IMR-90 (cell line): ENCODE data around the gene EVI5. TPM values are rescaled to one million over a fixed set of nuclear protein-coding genes. Genes with fewer than 3 reads are reported as not detected.

Experiments used
- ATAC-seq: fragments of 200-7000 bp; cut with Tn5 transposase; 2 replicates; pipeline ENCODE4 v1.9.1; 2020; ENCODE audit warnings: low read depth, mild to moderate bottlenecking, moderate library complexity
- BruUV-seq: library from RNA; stranded (reverse); fragments of 400-500 nt; replicated peaks from 2 replicates; lab custom pipeline; 2021; lab: Mats Ljungman, UMichigan
- CTCF ChIA-PET: fragments of 300-600 bp; formaldehyde crosslinking; extraction: SDS; loops from one replicate; lab custom pipeline; 2021; ENCODE audit warnings: antibody characterized with exemption; lab: Yijun Ruan, JAX
- POLR2A ChIA-PET: fragments of 300-600 bp; sonication (Branson Sonifier 250); formaldehyde crosslinking; loops from one replicate; lab custom pipeline; 2022; ENCODE audit warnings: antibody characterized with exemption; ENCODE audit not compliant: unreplicated experiment; lab: Charles Lee
- DNase-seq: peaks from one replicate; pipeline ENCODE4 v3.0.0; 2013
- H2AFZ ChIP-seq: replicated peaks from 2 replicates; pipeline ENCODE3; 2013; ENCODE audit warnings: low read length, mild to moderate bottlenecking; ENCODE audit not compliant: poor library complexity
- H2AK5ac ChIP-seq: 2 replicates; pipeline ENCODE4 v1.6.1; 2013; ENCODE audit warnings: low read depth, low read length, inconsistent platforms
- H2AK9ac ChIP-seq: replicated peaks from 2 replicates; pipeline ENCODE3; 2013; ENCODE audit warnings: mild to moderate bottlenecking, low read depth, low read length, moderate library complexity; ENCODE audit not compliant: poor library complexity
- H2BK120ac ChIP-seq: 2 replicates; pipeline ENCODE4 v1.6.1; 2013; ENCODE audit warnings: low read depth, low read length, inconsistent platforms
- H2BK15ac ChIP-seq: 3 replicates; pipeline ENCODE4 v1.6.1; 2013; ENCODE audit warnings: low read depth, low read length, inconsistent platforms
- H2BK20ac ChIP-seq: 2 replicates; pipeline ENCODE4 v1.6.1; 2013; ENCODE audit warnings: low read depth, mild to moderate bottlenecking, inconsistent platforms, low read length, moderate library complexity
- H2BK5ac ChIP-seq: 2 replicates; pipeline ENCODE4 v1.6.1; 2013; ENCODE audit warnings: mild to moderate bottlenecking, low read depth, low read length, inconsistent platforms; ENCODE audit not compliant: poor library complexity, severe bottlenecking
- H3K14ac ChIP-seq: replicated peaks from 2 replicates; pipeline ENCODE4 v1.6.1; 2013; ENCODE audit warnings: low read depth, low read length, inconsistent platforms
- H3K18ac ChIP-seq: 2 replicates; pipeline ENCODE4 v1.6.1; 2013; ENCODE audit warnings: low read depth, low read length, control low read depth
- H3K23ac ChIP-seq: 2 replicates; pipeline ENCODE4 v1.6.1; 2013; ENCODE audit warnings: low read depth, low read length, inconsistent platforms
- H3K27ac ChIP-seq: 2 replicates; pipeline ENCODE4 v1.5.1; 2013; ENCODE audit warnings: mild to moderate bottlenecking, control low read depth, low read length; ENCODE audit not compliant: insufficient read depth
- H3K27me3 ChIP-seq: 2 replicates; pipeline ENCODE4 v1.6.1; 2013; ENCODE audit warnings: low read length; ENCODE audit not compliant: control insufficient read depth, insufficient read depth
- H3K36me3 ChIP-seq: 2 replicates; pipeline ENCODE4 v1.6.1; 2013; ENCODE audit warnings: low read length, mixed read lengths; ENCODE audit not compliant: control insufficient read depth, insufficient read depth
- H3K4ac ChIP-seq: 2 replicates; pipeline ENCODE4 v1.6.1; 2013; ENCODE audit warnings: low read depth, low read length, inconsistent platforms
- H3K4me1 ChIP-seq: 2 replicates; pipeline ENCODE4 v1.6.1; 2013; ENCODE audit warnings: low read length, mixed read lengths; ENCODE audit not compliant: control insufficient read depth, insufficient read depth
- H3K4me2 ChIP-seq: 2 replicates; pipeline ENCODE4 v1.6.1; 2013; ENCODE audit warnings: low read depth, mild to moderate bottlenecking, control low read depth, low read length, moderate library complexity
- H3K4me3 ChIP-seq: 2 replicates; pipeline ENCODE4 v1.5.1; 2013; ENCODE audit warnings: low read depth, mild to moderate bottlenecking, control low read depth, low read length, moderate library complexity; ENCODE audit not compliant: insufficient read depth
- H3K56ac ChIP-seq: 2 replicates; pipeline ENCODE4 v1.6.1; 2013; ENCODE audit warnings: low read length, inconsistent platforms; ENCODE audit not compliant: insufficient read depth; ENCODE audit errors: extremely low read depth
- H3K79me1 ChIP-seq, 2 experiments: 2 replicates each; pipeline ENCODE4 v1.6.1; 2013; ENCODE audit warnings: low read length in 2 of 2, inconsistent platforms in 1 of 2, low read depth in 1 of 2
- H3K9ac ChIP-seq: 2 replicates; pipeline ENCODE4 v1.6.1; 2013; ENCODE audit warnings: low read depth, low read length, control low read depth
- H3K9me1 ChIP-seq: 2 replicates; pipeline ENCODE4 v1.6.1; 2013; ENCODE audit warnings: low read length, inconsistent platforms; ENCODE audit not compliant: insufficient read depth
- H3K9me3 ChIP-seq: 2 replicates; pipeline ENCODE4 v1.6.1; 2013; ENCODE audit warnings: low read length; ENCODE audit not compliant: control insufficient read depth, insufficient read depth
- H4K20me1 ChIP-seq: 2 replicates; pipeline ENCODE4 v1.6.1; 2013; ENCODE audit warnings: low read length, inconsistent platforms; ENCODE audit not compliant: insufficient read depth
- H4K5ac ChIP-seq: 2 replicates; pipeline ENCODE4 v1.6.1; 2013; ENCODE audit warnings: mild to moderate bottlenecking, low read depth, low read length, control low read depth
- H4K8ac ChIP-seq, 2 experiments: 2 replicates each; pipeline ENCODE4 v1.6.1; 2013; ENCODE audit warnings: low read depth in 2 of 2, low read length in 2 of 2, control low read depth in 1 of 2, inconsistent platforms in 1 of 2
- H4K91ac ChIP-seq: 2 replicates; pipeline ENCODE4 v1.6.1; 2013; ENCODE audit warnings: low read depth, low read length, inconsistent platforms; ENCODE audit not compliant: insufficient read depth
- BHLHE40 ChIP-seq: fragments of 150-350 bp; IDR thresholded peaks from 2 replicates; pipeline ENCODE4 v1.6.1; 2016; ENCODE audit warnings: mild to moderate bottlenecking, low read depth, low read length
- CEBPB ChIP-seq: IDR thresholded peaks from 2 replicates; pipeline ENCODE4 v1.6.1; 2012; ENCODE audit warnings: low read depth, low read length, improper control_type of control experiment
- CHD1 ChIP-seq: IDR thresholded peaks from 2 replicates; pipeline ENCODE4 v1.6.1; 2012; ENCODE audit warnings: low read depth, low read length, improper control_type of control experiment
- CTCF ChIP-seq: conservative IDR thresholded peaks from 2 replicates; pipeline ENCODE4 v1.5.1; 2012; ENCODE audit warnings: mild to moderate bottlenecking, low read depth, low read length, improper control_type of control experiment
- ELK1 ChIP-seq: fragments of 150-350 bp; IDR thresholded peaks from 2 replicates; pipeline ENCODE4 v1.6.1; 2016; ENCODE audit warnings: low read depth, mild to moderate bottlenecking, low read length, moderate library complexity, borderline replicate concordance
- FOS ChIP-seq: fragments of 150-350 bp; IDR thresholded peaks from 2 replicates; pipeline ENCODE4 v1.6.1; 2016; ENCODE audit warnings: low read depth, low read length
- MAFK ChIP-seq: IDR thresholded peaks from 2 replicates; pipeline ENCODE4 v1.6.1; 2012; ENCODE audit warnings: low read depth, low read length, improper control_type of control experiment
- MAZ ChIP-seq: IDR thresholded peaks from 2 replicates; pipeline ENCODE4 v1.6.1; 2012; ENCODE audit warnings: low read depth, mild to moderate bottlenecking, low read length, improper control_type of control experiment, moderate library complexity, borderline replicate concordance
- MXI1 ChIP-seq: IDR thresholded peaks from 2 replicates; pipeline ENCODE4 v1.6.1; 2012; ENCODE audit warnings: low read depth, mild to moderate bottlenecking, low read length, moderate library complexity, borderline replicate concordance
- NFE2L2 ChIP-seq: fragments of 150-350 bp; IDR thresholded peaks from 2 replicates; pipeline ENCODE4 v1.6.1; 2016; ENCODE audit warnings: low read depth, mild to moderate bottlenecking, low read length
- POLR2A ChIP-seq: IDR thresholded peaks from 2 replicates; pipeline ENCODE4 v1.6.1; 2012; ENCODE audit warnings: mild to moderate bottlenecking, low read depth, low read length
- RAD21 ChIP-seq: IDR thresholded peaks from 2 replicates; pipeline ENCODE4 v1.6.1; 2012; ENCODE audit warnings: low read length, improper control_type of control experiment
- RCOR1 ChIP-seq: IDR thresholded peaks from 2 replicates; pipeline ENCODE4 v1.6.1; 2012; ENCODE audit warnings: mild to moderate bottlenecking, low read length, improper control_type of control experiment; ENCODE audit not compliant: insufficient replicate concordance
- RFX5 ChIP-seq: IDR thresholded peaks from 2 replicates; pipeline ENCODE4 v1.8.0; 2012; ENCODE audit warnings: low read depth, mild to moderate bottlenecking, low read length, moderate library complexity
- SMC3 ChIP-seq: fragments of 150-350 bp; IDR thresholded peaks from 2 replicates; pipeline ENCODE4 v1.6.1; 2016; ENCODE audit warnings: low read depth, mild to moderate bottlenecking, antibody characterized with exemption, low read length, moderate library complexity
- USF2 ChIP-seq: fragments of 150-350 bp; IDR thresholded peaks from 2 replicates; pipeline ENCODE4 v1.6.1; 2017; ENCODE audit warnings: mild to moderate bottlenecking, antibody characterized with exemption, low read length, low read depth
- WGBS, 2 experiments: methylation state at CpG; one replicate each; pipeline versions ENCODE4 v1.1.5 to v1.1.7; 2013; ENCODE audit warnings: missing lambda C conversion rate in 2 of 2; ENCODE audit not compliant: insufficient read length in 1 of 2; ENCODE audit errors: extremely low coverage in 2 of 2; 5-methylcytosine and 5-hydroxymethylcytosine counted together
- dilution Hi-C: fragments of 300-500 bp; cut with HindIII; formaldehyde crosslinking; loops from one replicate; pipeline ENCODE4 v1.14.3; 2018; ENCODE audit warnings: low sequenced_read_pairs; ENCODE audit not compliant: unreplicated experiment
- in situ Hi-C: fragments of 300-500 bp; cut with MboI; formaldehyde crosslinking; loops from 3 replicates; pipeline ENCODE4 v1.14.3; 2019; ENCODE audit warnings: low sequenced_read_pairs, inconsistent platforms, mixed read lengths
- intact Hi-C: fragments of 100-400 bp; cut with micrococcal nuclease; formaldehyde crosslinking; loops from 2 replicates; pipeline ENCODE4 v1.10.0; 2022
- polyA plus RNA-seq, 3 experiments: library from polyadenylated mRNA; depleted of rRNA; stranded (reverse); fragments of >200 nt; gene quantifications; 2 replicates each; pipeline ENCODE4 v1.2.3, GENCODE V29; 2012; ENCODE audit warnings: low replicate concordance in 1 of 3
- total RNA-seq: library from RNA; depleted of rRNA; stranded (reverse); fragments of >200 nt; gene quantifications from 2 replicates; pipeline ENCODE4 v1.2.3, GENCODE V29; 2012

Gene EVI5
- total and polyA plus RNA-seq, 2 of the 4 experiments (the other 2 are of a cell fraction), result 13.9 to 26.9 TPM

- intact Hi-C loops, result loop anchor here (2.0 kb wide), 1 partner anchor 312 kb away; no protein-coding TSS in a partner anchor
- CTCF ChIA-PET, result no interaction called here
These were observed 161.6 kb downstream of the EVI5 start for GRCh38 chr1:92623187-92623778.

More at GRCh38 chr1:92623187-92623778, 161.6 kb downstream of the EVI5 start:
- TF ChIP-seq CHD1 (no peak), USF2 (no peak), NFE2L2 (no peak), POLR2A (no peak), SMC3 (no peak), CTCF (peak; percentile 45), BHLHE40 (no peak), ELK1 (no peak), RCOR1 (no peak), CEBPB (no peak), RAD21 (peak; percentile 51), MXI1 (no peak), MAZ (no peak), RFX5 (no peak), FOS (no peak), MAFK (no peak)
- Histone ChIP-seq H4K20me1 (no peaks in the 10 kb centered on the region), H3K4me3 (no peak overlapping the region), H3K79me1 (no peaks in the 10 kb centered on the region; a peak in 1 of 4 replicates), H2BK120ac (no peak overlapping the region), H3K36me3 (peaks cover 1% of the 10 kb centered on the region), H2BK20ac (no peak overlapping the region), H3K9me1 (no peaks in the 10 kb centered on the region), H3K27ac (no peak overlapping the region), H4K91ac (no peak overlapping the region), H4K8ac (no peak overlapping the region), H3K27me3 (no peaks in the 10 kb centered on the region), H3K56ac (no peak overlapping the region), H3K4me2 (no peak overlapping the region), H3K14ac (no peak overlapping the region), H2AK5ac (no peak overlapping the region), H3K9me3 (no peaks in the 10 kb centered on the region), H2BK15ac (no peak overlapping the region), H4K5ac (no peak overlapping the region), H2BK5ac (no peak overlapping the region), H3K23ac (no peak overlapping the region), H3K4ac (no peak overlapping the region), H2AK9ac (no peak overlapping the region), H3K9ac (no peak overlapping the region), H3K4me1 (no peaks in the 10 kb centered on the region), H3K18ac (no peak overlapping the region), H2AFZ (no peak overlapping the region)
- dilution Hi-C loops, result no loop called here
- in situ Hi-C loops, result loop anchor here (5.0 to 25.0 kb wide), 2 partner anchors 311 to 611 kb away; no protein-coding TSS in a partner anchor
- BruUV-seq, result no TSS peak
- ATAC-seq (peak; percentile 60; the same call in 1 of the 2 replicates), DNase-seq (peak; percentile 12)
- POLR2A ChIA-PET, result no interaction called here
- WGBS, 2 experiments, result 100% methylated on average over 2 of the region's 3 CpGs; no CpG with 5 or more reads in 1 of the 2 experiments
